ENCODE results near the gene SPDYE5.

The SPDYE5 gene

GRCh38 chr7:75536940-75537538 is 44.9 kb downstream of the SPDYE5 start:
- no peak for DNase-seq (ENCODE audit: low read depth in 2 of 2)

- no peak for DNase-seq (ENCODE audit: low read depth in 2 of 2)
Observed at GRCh38 chr7:75537731-75538130, 45.6 kb downstream of the SPDYE5 start.

GRCh38 chr7:75546237-75547015 is 54.3 kb downstream of the SPDYE5 start:
- no peak for DNase-seq (ENCODE audit: low read depth in 2 of 2)

All from fibroblast of skin of left biceps (primary cell).